ENCODE results near the gene OTUB2.

Gene OTUB2

DNA sequence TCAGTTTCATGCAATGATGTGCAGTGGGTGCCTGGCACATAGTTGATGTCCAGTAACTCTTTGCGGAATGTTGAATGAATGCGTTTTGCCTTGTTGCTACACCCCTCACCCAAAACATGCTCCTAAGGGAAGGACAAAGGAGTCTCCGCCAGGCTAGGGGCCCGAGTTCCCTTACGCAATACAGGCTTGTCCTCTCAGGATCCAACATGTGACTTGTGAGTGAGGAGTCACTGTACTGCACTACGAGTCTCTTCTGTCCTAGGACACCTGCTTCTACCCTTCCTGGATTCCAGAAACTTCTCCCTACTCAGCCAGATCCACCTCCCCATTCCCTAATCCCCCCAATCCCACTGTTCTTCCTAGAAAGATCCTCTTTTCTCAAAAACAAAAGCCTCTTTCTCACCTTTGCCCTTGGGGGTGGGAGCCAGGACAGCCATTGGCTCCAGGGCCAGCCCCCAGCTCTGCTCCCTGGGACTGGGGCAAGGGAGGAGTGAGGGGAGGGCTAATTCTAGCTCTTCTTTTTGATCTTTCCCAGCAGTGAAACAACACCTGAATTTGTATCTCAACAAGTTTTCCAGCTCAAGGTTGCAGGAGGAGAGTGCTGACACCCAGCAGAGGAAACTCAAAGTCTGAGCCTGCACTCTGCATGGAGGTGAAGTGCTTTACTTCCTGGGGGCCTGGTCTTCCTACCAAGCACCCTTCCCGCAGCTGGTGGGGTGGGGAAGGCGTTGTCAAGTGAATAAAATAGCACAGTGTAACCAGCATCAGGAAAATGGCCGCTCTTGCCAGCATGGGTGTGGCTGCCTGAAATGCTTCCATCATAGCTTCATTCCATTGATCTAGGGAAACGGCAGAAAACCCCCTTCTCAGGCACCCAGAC is 3.4 kb upstream of the OTUB2 start:
- Histone ChIP-seq H3K27ac (replicated peaks) (no peak overlapping the region), H3K27me3 (ENCODE audit: insufficient read depth, poor library complexity, severe bottlenecking) (no peaks in the 10 kb centered on the region), H3K4me3 (replicated peaks; ENCODE audit: insufficient read depth, low read length) (no peak overlapping the region)
- no peak for TF ChIP-seq POLR2AphosphoS5 (IDR thresholded peaks at IDR 0.05; ENCODE audit: low read depth)
- no peak for DNase-seq (ENCODE audit: low read depth in 1 of 2, low spot score in 1 of 2)

DNA sequence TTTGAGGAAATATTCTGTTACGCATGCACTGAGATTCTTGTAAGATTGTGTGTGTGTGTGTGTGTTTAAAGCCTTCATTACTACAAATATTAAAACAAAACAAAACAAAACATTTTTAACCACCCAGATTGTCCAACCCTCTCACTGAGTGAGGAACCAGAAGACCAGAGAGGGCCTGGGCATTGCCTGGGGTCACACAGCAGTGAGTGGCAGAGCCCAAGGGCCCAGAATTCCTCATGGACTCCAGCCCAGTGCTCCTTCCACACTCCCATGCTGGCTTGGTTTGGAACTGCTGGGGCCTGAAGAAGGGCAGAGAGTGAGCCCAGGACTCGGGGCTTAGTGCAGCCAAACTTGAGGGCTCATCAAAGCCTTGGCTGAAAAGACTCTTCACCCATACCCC is 1.6 kb upstream of the OTUB2 start:
- Histone ChIP-seq H3K27me3 (ENCODE audit: insufficient read depth, poor library complexity, severe bottlenecking) (no peaks in the 10 kb centered on the region), H3K27ac (replicated peaks) (no peak overlapping the region), H3K4me3 (replicated peaks; ENCODE audit: insufficient read depth, low read length) (no peak overlapping the region)
- TF ChIP-seq, protein P1, sequence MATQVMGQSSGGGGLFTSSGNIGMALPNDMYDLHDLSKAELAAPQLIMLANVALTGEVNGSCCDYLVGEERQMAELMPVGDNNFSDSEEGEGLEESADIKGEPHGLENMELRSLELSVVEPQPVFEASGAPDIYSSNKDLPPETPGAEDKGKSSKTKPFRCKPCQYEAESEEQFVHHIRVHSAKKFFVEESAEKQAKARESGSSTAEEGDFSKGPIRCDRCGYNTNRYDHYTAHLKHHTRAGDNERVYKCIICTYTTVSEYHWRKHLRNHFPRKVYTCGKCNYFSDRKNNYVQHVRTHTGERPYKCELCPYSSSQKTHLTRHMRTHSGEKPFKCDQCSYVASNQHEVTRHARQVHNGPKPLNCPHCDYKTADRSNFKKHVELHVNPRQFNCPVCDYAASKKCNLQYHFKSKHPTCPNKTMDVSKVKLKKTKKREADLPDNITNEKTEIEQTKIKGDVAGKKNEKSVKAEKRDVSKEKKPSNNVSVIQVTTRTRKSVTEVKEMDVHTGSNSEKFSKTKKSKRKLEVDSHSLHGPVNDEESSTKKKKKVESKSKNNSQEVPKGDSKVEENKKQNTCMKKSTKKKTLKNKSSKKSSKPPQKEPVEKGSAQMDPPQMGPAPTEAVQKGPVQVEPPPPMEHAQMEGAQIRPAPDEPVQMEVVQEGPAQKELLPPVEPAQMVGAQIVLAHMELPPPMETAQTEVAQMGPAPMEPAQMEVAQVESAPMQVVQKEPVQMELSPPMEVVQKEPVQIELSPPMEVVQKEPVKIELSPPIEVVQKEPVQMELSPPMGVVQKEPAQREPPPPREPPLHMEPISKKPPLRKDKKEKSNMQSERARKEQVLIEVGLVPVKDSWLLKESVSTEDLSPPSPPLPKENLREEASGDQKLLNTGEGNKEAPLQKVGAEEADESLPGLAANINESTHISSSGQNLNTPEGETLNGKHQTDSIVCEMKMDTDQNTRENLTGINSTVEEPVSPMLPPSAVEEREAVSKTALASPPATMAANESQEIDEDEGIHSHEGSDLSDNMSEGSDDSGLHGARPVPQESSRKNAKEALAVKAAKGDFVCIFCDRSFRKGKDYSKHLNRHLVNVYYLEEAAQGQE (IDR thresholded peaks at IDR 0.05; ENCODE audit: insufficient replicate concordance, low read depth): no peak
- no peak for TF ChIP-seq POLR2AphosphoS5 (IDR thresholded peaks at IDR 0.05; ENCODE audit: low read depth)
- TF ChIP-seq, protein P2, sequence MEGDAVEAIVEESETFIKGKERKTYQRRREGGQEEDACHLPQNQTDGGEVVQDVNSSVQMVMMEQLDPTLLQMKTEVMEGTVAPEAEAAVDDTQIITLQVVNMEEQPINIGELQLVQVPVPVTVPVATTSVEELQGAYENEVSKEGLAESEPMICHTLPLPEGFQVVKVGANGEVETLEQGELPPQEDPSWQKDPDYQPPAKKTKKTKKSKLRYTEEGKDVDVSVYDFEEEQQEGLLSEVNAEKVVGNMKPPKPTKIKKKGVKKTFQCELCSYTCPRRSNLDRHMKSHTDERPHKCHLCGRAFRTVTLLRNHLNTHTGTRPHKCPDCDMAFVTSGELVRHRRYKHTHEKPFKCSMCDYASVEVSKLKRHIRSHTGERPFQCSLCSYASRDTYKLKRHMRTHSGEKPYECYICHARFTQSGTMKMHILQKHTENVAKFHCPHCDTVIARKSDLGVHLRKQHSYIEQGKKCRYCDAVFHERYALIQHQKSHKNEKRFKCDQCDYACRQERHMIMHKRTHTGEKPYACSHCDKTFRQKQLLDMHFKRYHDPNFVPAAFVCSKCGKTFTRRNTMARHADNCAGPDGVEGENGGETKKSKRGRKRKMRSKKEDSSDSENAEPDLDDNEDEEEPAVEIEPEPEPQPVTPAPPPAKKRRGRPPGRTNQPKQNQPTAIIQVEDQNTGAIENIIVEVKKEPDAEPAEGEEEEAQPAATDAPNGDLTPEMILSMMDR (IDR thresholded peaks at IDR 0.05; ENCODE audit: insufficient read depth, low read length): no peak
- no peak for TF ChIP-seq SPI1 (IDR thresholded peaks at IDR 0.05; ENCODE audit: borderline replicate concordance, low read depth)
- TF ChIP-seq GABPA (IDR thresholded peaks at IDR 0.05; ENCODE audit: low read depth): no peak
- no peak for DNase-seq (ENCODE audit: low read depth in 1 of 2, low spot score in 1 of 2)

GRCh38 chr14:94025720-94026119 is 420 bp upstream of the OTUB2 start:
- H3K27ac ChIP-seq (replicated peaks): no peak overlapping the region
- H3K4me3 ChIP-seq (replicated peaks; ENCODE audit: insufficient read depth, low read length): no peak overlapping the region
- no peak for DNase-seq (ENCODE audit: low read depth in 1 of 2, low spot score in 1 of 2)
- H3K27me3 ChIP-seq (ENCODE audit: insufficient read depth, poor library complexity, severe bottlenecking): no peaks in the 10 kb centered on the region
- TF ChIP-seq GABPA (IDR thresholded peaks at IDR 0.05; ENCODE audit: low read depth): no peak

GRCh38 chr14:94026889-94027469 is 839 bp downstream of the OTUB2 start:
- TF ChIP-seq GABPA (IDR thresholded peaks at IDR 0.05; ENCODE audit: low read depth) (no peak), SPI1 (IDR thresholded peaks at IDR 0.05; ENCODE audit: borderline replicate concordance, low read depth) (no peak), POLR2AphosphoS5 (IDR thresholded peaks at IDR 0.05; ENCODE audit: low read depth) (no peak)
- TF ChIP-seq, protein P1 (IDR thresholded peaks at IDR 0.05; ENCODE audit: insufficient replicate concordance, low read depth): no peak
- TF ChIP-seq, protein P2 (IDR thresholded peaks at IDR 0.05; ENCODE audit: insufficient read depth, low read length): no peak
- H3K4me3 ChIP-seq (replicated peaks; ENCODE audit: insufficient read depth, low read length): peak overlapping the region; percentile 63
- H3K27me3 ChIP-seq (ENCODE audit: insufficient read depth, poor library complexity, severe bottlenecking): no peaks in the 10 kb centered on the region
- DNase-seq (ENCODE audit: low read depth in 1 of 2, low spot score in 1 of 2): no peak
- H3K27ac ChIP-seq (replicated peaks): no peak overlapping the region
